ENCODE measurements around the gene CFAP92.

The CFAP92 gene

DNA sequence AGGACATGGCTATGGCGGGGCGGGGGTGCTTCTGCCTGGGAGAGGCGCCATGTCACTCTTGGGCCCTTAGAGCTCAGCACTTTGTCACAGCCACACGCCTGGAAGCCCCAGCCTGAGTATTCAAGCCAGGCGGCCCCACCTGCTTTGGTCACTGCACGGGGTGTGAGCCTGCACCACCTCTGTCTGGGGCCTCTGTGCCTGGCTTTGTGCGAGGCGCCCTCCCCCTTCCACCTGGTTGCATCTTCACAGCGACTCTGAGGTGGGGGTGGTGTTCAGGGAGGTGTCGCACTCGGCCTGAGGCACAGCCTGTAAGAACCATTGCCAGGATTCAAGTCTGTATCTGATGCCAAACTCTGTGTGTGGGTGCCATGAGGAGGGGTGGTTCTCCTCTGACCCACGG is 90.4 kb downstream of the CFAP92 start:
- ATAC-seq = no peak
- TF ChIP-seq, protein P1, sequence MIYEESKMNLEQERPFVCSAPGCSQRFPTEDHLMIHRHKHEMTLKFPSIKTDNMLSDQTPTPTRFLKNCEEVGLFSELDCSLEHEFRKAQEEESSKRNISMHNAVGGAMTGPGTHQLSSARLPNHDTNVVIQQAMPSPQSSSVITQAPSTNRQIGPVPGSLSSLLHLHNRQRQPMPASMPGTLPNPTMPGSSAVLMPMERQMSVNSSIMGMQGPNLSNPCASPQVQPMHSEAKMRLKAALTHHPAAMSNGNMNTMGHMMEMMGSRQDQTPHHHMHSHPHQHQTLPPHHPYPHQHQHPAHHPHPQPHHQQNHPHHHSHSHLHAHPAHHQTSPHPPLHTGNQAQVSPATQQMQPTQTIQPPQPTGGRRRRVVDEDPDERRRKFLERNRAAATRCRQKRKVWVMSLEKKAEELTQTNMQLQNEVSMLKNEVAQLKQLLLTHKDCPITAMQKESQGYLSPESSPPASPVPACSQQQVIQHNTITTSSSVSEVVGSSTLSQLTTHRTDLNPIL (CRISPR knock-in tag; IDR thresholded peaks at IDR 0.05; ENCODE audit: low read depth) = no peak
- no peak for TF ChIP-seq ZFP30 (CRISPR knock-in tag; IDR thresholded peaks at IDR 0.05)
- TF ChIP-seq TCF4 (CRISPR knock-in tag; IDR thresholded peaks at IDR 0.05; ENCODE audit: borderline replicate concordance) = no peak
- no peak for TF ChIP-seq RARB (CRISPR knock-in tag; IDR thresholded peaks at IDR 0.05)
- TF ChIP-seq POU6F1 (CRISPR knock-in tag; IDR thresholded peaks at IDR 0.05; ENCODE audit: borderline replicate concordance, low read depth) = no peak
- no peak for TF ChIP-seq TOX (CRISPR knock-in tag; IDR thresholded peaks at IDR 0.05; ENCODE audit: borderline replicate concordance)
- TF ChIP-seq, protein P2, sequence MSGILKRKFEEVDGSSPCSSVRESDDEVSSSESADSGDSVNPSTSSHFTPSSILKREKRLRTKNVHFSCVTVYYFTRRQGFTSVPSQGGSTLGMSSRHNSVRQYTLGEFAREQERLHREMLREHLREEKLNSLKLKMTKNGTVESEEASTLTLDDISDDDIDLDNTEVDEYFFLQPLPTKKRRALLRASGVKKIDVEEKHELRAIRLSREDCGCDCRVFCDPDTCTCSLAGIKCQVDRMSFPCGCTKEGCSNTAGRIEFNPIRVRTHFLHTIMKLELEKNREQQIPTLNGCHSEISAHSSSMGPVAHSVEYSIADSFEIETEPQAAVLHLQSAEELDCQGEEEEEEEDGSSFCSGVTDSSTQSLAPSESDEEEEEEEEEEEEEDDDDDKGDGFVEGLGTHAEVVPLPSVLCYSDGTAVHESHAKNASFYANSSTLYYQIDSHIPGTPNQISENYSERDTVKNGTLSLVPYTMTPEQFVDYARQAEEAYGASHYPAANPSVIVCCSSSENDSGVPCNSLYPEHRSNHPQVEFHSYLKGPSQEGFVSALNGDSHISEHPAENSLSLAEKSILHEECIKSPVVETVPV (CRISPR knock-in tag; IDR thresholded peaks at IDR 0.05) = no peak
- no peak for TF ChIP-seq ZNF70 (CRISPR knock-in tag; IDR thresholded peaks at IDR 0.05)
- TF ChIP-seq ZNF565 (CRISPR knock-in tag; conservative IDR thresholded peaks at IDR 0.05; ENCODE audit: low read depth) = no peak
- TF ChIP-seq ARNTL (CRISPR knock-in tag; IDR thresholded peaks at IDR 0.05; ENCODE audit: borderline replicate concordance, low read depth) = no peak
- no peak for TF ChIP-seq ZC3H10 (CRISPR knock-in tag; IDR thresholded peaks at IDR 0.05)

GRCh38 chr3:128902426-128902825 is 91.5 kb downstream of the CFAP92 start:
- ATAC-seq = no peak
- no peak for TF ChIP-seq CSDC2 (CRISPR knock-in tag; IDR thresholded peaks at IDR 0.05)
- no peak for TF ChIP-seq SNAI2 (CRISPR knock-in tag; IDR thresholded peaks at IDR 0.05)
- no peak for TF ChIP-seq ZNF8 (CRISPR knock-in tag; IDR thresholded peaks at IDR 0.05)
- TF ChIP-seq ARNTL (CRISPR knock-in tag; IDR thresholded peaks at IDR 0.05; ENCODE audit: borderline replicate concordance, low read depth) = no peak

GRCh38 chr3:128895843-128896697 is 97.8 kb downstream of the CFAP92 start:
- no peak for ATAC-seq
- TF ChIP-seq ZNF70 (CRISPR knock-in tag; IDR thresholded peaks at IDR 0.05) (no peak), TCF4 (CRISPR knock-in tag; IDR thresholded peaks at IDR 0.05; ENCODE audit: borderline replicate concordance) (no peak), BACH2 (CRISPR knock-in tag; IDR thresholded peaks at IDR 0.05; ENCODE audit: borderline replicate concordance) (no peak), GLIS3 (CRISPR knock-in tag; IDR thresholded peaks at IDR 0.05) (no peak), ARNTL (CRISPR knock-in tag; IDR thresholded peaks at IDR 0.05; ENCODE audit: borderline replicate concordance, low read depth) (no peak), TSHZ2 (CRISPR knock-in tag; IDR thresholded peaks at IDR 0.05) (no peak), CSDC2 (CRISPR knock-in tag; IDR thresholded peaks at IDR 0.05) (no peak), ZNF565 (CRISPR knock-in tag; conservative IDR thresholded peaks at IDR 0.05; ENCODE audit: low read depth) (no peak), ZNF8 (CRISPR knock-in tag; IDR thresholded peaks at IDR 0.05) (no peak), PPARA (CRISPR knock-in tag; IDR thresholded peaks at IDR 0.05; ENCODE audit: borderline replicate concordance) (no peak), RARB (CRISPR knock-in tag; IDR thresholded peaks at IDR 0.05) (no peak), POU6F1 (CRISPR knock-in tag; IDR thresholded peaks at IDR 0.05; ENCODE audit: borderline replicate concordance, low read depth) (no peak), ESRRG (CRISPR knock-in tag; IDR thresholded peaks at IDR 0.05) (no peak), ZC3H10 (CRISPR knock-in tag; IDR thresholded peaks at IDR 0.05) (no peak), ZFP30 (CRISPR knock-in tag; IDR thresholded peaks at IDR 0.05) (no peak), SNAI2 (CRISPR knock-in tag; IDR thresholded peaks at IDR 0.05) (no peak)
- TF ChIP-seq, protein P2 (CRISPR knock-in tag; IDR thresholded peaks at IDR 0.05) = no peak
- TF ChIP-seq, protein P3, sequence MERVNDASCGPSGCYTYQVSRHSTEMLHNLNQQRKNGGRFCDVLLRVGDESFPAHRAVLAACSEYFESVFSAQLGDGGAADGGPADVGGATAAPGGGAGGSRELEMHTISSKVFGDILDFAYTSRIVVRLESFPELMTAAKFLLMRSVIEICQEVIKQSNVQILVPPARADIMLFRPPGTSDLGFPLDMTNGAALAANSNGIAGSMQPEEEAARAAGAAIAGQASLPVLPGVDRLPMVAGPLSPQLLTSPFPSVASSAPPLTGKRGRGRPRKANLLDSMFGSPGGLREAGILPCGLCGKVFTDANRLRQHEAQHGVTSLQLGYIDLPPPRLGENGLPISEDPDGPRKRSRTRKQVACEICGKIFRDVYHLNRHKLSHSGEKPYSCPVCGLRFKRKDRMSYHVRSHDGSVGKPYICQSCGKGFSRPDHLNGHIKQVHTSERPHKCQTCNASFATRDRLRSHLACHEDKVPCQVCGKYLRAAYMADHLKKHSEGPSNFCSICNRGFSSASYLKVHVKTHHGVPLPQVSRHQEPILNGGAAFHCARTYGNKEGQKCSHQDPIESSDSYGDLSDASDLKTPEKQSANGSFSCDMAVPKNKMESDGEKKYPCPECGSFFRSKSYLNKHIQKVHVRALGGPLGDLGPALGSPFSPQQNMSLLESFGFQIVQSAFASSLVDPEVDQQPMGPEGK (CRISPR knock-in tag; IDR thresholded peaks at IDR 0.05; ENCODE audit: borderline replicate concordance) = no peak
- TF ChIP-seq, protein P1 (CRISPR knock-in tag; IDR thresholded peaks at IDR 0.05; ENCODE audit: low read depth) = no peak
